UCSD-AML1 (cell line): ENCODE results near the gene ADGRB2.

Experiments
- DNase-seq: peaks from one replicate; lab custom pipeline; 2025; ENCODE audit not compliant: unreplicated experiment; lab: John Stamatoyannopoulos, UW

The ADGRB2 gene

DNA sequence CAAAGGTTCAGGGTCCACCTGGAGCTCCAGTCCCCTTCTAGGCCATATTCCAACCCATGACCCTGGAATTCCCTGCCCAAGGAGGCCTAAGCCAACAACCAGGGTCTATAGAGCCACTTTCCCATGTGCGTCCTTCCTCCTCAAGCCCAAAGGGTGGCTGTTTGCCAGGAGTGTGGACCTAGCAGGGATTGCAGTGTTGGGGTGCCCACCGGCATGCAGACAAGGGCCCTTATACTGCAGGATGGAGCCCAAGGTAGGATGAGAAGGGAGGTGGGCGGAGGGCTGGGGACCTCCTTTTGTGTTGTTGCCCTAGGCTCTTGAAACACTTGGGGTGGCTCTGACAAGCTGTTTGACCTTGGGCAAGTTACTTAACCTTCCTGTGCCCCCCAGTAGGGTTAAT lies 19.7 kb upstream of the ADGRB2 start:
- no peak for DNase-seq

DNA sequence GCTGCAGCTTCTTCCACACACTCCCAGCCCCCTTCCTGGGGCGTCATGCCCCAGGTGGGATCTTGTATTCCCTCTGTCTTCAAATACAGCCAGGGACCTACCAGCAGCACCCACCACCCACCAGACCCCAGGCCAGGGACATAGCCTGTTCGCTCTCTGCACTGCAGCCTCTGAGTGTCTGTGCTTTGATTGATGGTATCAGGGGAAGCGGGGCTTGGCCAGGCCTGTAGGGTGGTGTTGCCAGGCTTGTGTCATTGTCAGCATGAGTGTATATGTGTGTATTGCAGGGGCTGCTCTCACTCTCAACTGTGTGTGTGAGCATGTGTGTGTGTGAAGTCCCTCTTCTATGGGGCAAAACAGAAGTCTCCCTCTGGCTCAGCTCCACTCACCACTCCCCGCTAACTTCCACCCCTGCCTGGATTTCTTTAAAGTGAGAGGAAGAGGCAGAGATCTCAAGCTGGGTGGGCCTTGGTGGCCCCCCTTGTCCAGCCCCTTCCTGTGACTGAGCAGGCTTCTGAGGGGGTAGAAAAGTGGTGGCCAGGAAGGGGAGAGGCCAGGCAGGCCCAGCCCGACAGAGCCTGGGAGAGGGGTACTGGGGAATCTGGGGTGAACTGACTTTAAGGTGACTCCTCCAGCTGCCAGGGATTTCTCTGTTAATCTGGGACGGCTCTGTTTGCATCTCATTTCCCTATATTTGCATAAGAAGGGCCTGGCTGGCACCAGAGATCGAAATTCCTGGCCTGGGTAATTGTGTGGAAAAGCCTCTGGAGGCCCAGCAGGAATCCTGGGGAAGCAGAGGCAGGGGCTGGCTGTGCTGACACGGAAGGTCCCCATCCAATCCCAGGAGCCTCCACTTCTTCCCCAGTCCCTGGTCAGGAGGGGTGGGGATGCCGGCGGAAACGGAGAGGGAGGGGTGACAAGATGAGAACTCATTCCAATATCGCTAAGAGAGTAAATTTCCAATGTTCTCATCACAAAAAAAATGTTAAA lies 18.6 kb upstream of the ADGRB2 start:
- DNase-seq: no peak

DNA sequence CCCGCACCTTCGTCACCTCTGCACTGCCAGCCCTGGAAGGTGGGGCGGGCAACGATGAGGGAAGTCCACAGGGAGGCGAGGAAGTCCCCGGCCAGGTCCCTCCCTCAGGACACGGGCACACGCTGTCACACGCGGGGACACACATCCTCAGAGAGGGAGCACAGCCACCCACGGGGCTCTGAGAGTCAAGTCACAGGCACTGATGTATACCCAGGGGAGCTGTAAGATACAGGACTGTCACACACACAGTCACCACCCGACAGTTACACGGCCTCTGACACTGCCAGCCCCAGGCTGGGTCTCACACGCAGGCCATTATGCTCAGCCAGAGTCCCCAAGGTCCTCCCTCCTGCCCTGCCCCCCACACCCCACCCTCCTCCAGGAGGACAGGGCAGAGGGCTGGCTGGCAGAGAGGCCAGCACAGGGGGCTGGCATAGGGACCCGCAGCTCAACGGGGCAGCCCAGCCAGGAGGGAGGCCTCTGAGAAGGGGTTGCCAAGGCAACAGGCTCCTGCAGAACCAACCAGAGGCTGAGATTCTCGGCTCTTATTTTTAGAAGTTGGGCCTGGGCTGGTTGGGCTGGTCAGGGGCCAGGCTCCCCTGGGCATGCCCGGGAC lies 17.7 kb upstream of the ADGRB2 start:
- no peak for DNase-seq

DNA sequence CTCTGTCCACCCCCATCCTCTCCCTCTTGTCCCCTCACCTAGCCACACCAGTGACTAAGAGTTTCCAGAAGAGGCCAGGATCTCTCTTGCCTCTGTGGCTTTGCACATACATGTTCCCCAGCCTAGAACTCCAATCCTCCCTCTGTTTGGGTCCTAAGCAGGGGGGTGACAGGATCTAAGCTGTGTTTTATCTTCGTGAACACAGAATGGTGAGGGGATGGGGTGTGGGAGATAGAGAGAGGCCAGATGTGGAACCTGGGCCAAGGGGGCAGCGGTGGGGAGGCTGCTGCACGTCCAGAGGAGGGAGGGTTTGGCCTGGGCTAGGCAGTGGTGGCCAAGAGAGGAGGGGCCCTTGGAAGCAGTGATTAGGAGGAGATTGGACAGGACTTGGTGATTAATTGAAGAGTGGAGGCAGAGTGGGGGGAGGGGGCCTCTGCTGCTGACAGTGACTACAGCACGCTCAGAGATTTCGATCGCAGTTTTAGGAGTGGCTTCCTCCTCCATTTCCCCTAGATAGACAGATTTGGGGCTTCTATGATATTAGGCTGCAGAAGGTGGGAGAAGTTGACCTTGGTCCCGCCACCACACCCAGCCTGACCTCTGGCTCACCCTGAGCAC lies 17.1 kb upstream of the ADGRB2 start:
- no peak for DNase-seq

- DNase-seq: no peak
Measured at GRCh38 chr1:31780632-31781031, 16.5 kb upstream of the ADGRB2 start.

DNA sequence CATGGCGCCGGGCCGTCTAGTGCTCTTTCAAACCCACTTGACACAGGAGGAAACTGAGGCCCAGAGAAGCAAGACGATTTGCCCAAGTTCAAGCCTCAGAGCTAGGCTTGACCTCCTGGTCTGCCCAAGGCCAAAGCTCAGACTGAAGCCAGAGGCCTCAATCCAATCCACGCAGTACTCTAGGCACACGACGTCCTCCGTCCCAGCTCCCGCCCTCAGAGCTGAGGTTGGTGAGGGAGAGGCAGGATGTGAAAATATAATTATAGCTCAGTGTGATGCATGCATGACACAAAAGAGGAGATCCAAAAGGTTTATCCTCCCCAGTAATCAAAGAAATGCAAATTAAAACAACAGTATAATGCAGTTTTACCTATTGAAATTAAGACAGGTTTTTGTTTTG lies 15.5 kb upstream of the ADGRB2 start:
- DNase-seq: no peak

GRCh38 chr1:31778763-31779488 lies 14.8 kb upstream of the ADGRB2 start:
- DNase-seq: no peak

- DNase-seq: no peak
Measured at GRCh38 chr1:31776516-31776915, 12.4 kb upstream of the ADGRB2 start.

DNA sequence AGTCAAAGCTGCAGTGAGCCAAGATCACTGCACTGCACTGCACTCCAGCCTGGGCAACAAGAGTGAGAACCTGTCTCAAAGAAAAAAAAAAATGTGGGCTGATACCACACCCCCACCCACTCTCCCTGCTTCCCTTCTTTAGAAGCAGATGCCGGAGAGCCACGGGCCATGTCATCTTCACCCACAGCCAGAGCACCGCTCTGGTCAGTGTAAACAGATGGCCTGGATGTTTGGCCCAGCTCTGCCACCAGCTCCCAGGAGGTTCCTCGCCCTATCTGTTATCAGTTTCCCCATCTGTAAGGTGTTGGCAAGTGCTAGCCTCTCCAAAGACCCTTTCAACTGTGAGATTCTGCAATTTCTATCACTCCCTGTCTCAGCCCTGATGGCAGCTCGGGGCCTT lies 11.9 kb upstream of the ADGRB2 start:
- DNase-seq: no peak

DNA sequence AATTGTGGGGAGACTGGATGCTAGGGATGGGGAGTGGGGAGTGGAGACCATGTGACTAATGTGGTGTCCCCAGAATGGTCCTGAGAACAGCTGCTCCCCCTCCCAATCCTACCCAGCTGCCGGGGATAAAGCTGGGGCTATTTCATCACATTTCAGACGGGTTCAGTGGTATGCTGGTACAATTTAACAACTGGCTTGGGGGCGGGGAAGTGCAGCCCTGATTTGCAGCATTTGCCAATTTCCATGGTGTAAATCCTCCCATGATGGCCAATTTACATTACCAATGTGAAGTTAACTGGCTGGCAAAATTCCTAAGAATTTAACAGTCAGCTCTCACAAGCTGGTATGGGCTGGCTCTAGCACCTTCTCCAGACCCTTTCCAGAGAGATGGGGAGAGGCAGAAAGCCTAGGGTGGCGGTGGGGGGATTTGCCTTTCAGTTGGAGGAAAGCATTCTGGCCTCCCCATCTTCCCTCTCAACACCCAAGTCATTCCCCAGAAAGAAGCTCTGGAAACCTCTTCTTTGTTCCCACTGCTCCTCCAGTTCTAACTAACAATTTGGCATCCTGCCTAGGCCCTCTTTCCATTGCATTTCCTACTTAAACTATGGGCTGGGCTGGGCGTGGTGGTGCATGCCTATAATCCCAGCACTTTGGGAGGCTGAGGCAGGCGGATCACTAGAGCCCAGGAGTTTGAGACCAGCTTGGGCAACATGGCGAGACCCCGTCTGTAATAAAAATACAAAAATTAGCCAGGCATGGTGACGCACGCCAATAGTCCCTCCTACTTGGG lies 11.3 kb upstream of the ADGRB2 start:
- DNase-seq: no peak

GRCh38 chr1:31774495-31774894 lies 10.4 kb upstream of the ADGRB2 start:
- no peak for DNase-seq

GRCh38 chr1:31773861-31774260 lies 9.7 kb upstream of the ADGRB2 start:
- DNase-seq: no peak

DNA sequence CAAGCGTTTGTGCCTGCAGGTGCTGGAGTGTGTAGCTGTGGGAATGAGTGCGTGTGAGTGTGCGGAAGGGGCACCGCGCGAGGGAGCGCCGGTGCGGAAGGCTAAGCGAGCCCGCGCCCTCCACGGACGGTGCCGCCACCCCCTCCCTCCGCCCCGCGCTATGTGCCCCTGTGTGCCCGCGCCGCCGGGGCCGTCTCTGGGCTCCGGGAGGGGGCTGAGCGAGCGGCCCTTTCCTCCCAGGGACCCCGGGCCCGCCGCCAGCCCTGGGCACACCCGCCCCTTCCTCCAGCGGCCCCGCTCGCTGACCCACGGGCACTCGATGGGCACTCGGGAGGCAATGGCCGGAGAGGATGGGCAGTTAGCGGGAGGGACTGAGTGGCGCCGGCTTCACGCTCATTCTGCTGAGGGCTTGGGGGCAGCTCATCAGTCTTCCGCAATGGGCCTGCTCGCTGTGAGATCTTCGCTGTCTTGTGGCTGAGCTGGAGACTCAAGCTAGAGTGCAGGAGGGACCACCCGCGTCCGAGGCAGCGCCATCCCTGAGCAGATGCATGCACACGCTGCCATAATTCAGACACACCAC lies 8.6 kb upstream of the ADGRB2 start:
- DNase-seq: no peak

DNA sequence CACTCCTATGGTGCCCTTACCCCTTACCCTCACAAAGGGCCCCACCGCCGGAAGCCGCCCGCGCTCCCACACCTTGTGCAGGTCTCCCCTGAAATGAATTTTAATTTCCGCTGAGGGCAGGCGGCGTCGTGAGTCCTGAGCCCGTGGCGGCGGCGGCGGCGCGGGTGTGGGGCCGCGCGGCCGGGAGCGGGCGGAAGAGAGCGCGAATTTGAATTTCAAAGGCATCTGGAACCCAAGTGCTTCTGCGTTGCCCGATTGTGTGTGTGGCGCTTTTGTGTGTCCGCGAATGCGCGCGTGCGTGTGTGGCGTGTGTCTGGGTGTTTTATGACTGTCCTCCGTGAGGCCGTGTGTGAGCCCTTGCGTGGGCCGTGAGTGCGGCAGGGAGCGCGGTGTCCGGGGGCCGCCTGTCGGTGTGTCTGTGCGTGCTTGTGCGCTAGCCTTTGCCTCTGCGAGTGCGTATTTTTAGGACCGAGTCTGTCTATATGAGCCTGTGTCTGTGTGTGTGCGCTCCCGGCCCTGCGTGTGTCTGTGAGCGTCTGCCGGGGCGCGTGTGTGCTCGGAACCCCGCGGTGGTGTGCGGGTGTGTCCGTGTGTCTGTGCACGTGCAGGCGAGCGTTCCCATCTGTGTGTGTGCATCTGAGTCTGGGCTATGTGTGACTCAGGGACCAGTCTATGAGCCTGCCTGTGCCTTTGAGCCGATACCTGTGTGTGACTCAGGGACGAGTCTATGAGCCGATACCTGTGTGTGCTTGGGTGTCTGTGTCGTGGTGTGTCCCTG lies 7.9 kb upstream of the ADGRB2 start:
- no peak for DNase-seq

DNA sequence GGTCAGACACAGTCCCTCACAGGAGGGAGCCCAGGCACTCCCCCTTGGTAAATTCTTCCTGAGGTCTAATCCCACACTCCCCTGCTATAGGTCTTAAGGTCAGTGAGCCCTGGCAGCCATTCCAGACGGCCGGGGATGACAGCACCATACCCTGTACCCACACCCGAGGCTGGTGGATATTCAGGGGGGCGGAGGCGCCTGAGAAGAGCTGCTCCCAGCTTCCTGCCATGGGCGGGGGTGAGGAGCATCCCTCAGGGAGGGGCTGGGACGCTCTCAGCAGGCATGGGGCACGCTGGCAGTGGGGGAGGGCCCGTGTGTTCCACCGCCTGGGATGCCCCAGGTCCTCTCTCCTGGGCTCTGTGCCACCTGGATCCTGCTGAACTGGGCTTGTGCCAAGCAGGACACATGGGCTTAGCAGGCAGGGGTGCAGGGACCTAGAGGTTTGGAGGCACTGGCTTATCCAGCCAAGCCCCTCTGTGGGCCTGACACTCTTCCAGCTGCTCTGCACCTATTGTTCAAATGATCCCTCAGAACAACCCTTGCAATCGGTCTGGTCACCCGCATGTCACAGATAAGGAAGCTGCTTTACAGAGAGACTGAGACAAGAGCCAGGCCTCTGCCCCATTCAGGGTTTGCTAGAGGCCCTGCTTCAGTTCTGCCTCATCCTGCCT lies 5.7 kb upstream of the ADGRB2 start:
- no peak for DNase-seq

DNA sequence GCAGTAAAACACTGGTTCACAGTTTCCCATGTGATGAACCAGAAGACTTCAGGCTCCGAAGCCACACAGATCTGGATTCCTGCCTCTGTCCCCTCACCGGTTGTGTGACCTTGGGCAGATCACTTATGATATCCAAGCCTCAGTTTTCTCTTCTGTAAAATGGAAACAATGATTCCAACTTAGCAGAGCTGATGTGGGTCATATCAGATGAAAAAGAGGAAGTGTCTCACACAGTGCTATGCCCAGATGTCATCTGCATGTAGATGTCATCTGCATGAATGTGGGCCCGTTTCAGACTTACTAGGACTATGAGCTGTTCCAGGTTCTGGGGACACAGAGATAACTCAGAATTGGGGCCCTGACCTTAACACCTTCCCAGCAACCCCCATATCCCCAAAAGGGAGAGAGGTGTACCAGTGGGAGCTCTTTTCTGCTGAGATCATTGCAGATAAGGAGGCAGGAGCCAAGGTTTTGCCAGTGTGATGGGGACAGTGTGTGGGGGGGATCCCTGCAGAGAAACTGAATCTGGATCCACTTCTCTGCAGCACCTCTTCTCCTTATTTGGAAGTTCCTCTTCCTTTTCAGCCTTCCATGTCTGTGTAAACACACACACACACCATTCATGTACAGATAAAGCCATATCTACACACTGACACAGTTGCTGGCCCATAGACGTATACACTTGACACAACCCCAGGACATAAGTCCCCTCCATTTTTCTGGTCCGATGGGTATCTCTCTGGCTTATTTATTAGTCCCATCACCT lies 5.0 kb upstream of the ADGRB2 start:
- no peak for DNase-seq

DNA sequence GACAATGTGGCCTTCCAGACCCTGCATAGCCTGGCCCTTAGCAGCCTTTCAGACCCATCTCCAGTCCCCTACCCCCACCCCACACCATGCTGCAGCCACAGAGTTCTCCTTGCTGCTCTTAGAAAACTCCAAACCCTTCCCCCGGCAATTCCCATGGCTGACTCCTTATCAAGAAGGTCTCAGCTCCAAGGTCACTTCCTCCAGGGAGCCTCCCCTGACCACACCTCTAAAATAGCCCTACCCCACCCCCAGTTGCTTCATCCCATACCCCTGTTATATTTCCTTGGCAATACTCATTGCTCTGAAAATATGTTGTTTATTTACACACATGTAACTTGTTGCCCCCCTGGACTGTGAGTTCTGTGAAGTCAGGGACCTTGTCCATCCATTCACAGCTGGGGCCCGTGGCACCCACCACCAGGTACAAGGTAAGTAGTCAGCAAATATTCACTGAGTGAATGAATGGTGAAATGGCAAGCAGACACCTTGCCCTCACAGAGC lies 4.3 kb upstream of the ADGRB2 start:
- DNase-seq: no peak

GRCh38 chr1:31767225-31767624 lies 3.1 kb upstream of the ADGRB2 start:
- DNase-seq: no peak
